ENCODE measurements around the gene GATAD2A. TPM values are rescaled to one million over a fixed set of nuclear protein-coding genes. Genes with fewer than 3 reads are reported as not detected.

GATAD2A gene
- total and polyA plus RNA-seq, 2 of the 13 experiments (the other 11 are each of a cell fraction or from before 2014, with no cell fraction given): 16.8 to 28.6 TPM

- TF ChIP-seq, protein P1, sequence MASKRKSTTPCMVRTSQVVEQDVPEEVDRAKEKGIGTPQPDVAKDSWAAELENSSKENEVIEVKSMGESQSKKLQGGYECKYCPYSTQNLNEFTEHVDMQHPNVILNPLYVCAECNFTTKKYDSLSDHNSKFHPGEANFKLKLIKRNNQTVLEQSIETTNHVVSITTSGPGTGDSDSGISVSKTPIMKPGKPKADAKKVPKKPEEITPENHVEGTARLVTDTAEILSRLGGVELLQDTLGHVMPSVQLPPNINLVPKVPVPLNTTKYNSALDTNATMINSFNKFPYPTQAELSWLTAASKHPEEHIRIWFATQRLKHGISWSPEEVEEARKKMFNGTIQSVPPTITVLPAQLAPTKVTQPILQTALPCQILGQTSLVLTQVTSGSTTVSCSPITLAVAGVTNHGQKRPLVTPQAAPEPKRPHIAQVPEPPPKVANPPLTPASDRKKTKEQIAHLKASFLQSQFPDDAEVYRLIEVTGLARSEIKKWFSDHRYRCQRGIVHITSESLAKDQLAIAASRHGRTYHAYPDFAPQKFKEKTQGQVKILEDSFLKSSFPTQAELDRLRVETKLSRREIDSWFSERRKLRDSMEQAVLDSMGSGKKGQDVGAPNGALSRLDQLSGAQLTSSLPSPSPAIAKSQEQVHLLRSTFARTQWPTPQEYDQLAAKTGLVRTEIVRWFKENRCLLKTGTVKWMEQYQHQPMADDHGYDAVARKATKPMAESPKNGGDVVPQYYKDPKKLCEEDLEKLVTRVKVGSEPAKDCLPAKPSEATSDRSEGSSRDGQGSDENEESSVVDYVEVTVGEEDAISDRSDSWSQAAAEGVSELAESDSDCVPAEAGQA (IDR thresholded peaks at IDR 0.05; ENCODE audit: low read depth): no peak; the same call in 1 of the 2 replicates
- TF ChIP-seq, protein P1 (CRISPR knock-in tag; IDR thresholded peaks at IDR 0.05; ENCODE audit: borderline replicate concordance): no peak
- TF ChIP-seq KMT2A (CRISPR knock-in tag; IDR thresholded peaks at IDR 0.05) (peak; percentile 87), ZNF501 (CRISPR knock-in tag; IDR thresholded peaks at IDR 0.05) (peak; percentile 85; the same call in 1 of the 2 replicates), TBX3 (IDR thresholded peaks at IDR 0.05; ENCODE audit: borderline replicate concordance) (no peak), ZNF44 (CRISPR knock-in tag; IDR thresholded peaks at IDR 0.05) (peak; percentile 80; the same call in 1 of the 2 replicates), ZNF34 (CRISPR knock-in tag; IDR thresholded peaks at IDR 0.05; ENCODE audit: borderline replicate concordance) (no peak), SP1 (IDR thresholded peaks at IDR 0.05) (no peak), SP1 (CRISPR knock-in tag; IDR thresholded peaks at IDR 0.05) (peak; percentile 46; the same call in 1 of the 2 replicates), HHEX (CRISPR knock-in tag; IDR thresholded peaks at IDR 0.05) (no peak), SRSF9 (IDR thresholded peaks at IDR 0.05; ENCODE audit: borderline replicate concordance, insufficient read depth, low read depth, low read length, poor library complexity, severe bottlenecking) (no peak), ZNF350 (CRISPR knock-in tag; IDR thresholded peaks at IDR 0.05; ENCODE audit: borderline replicate concordance, low read depth) (peak; percentile 91; the same call in 1 of the 2 replicates), ZFP36L2 (CRISPR knock-in tag; IDR thresholded peaks at IDR 0.05) (no peak), SOX6 (IDR thresholded peaks at IDR 0.05) (no peak), SOX6 (CRISPR knock-in tag; IDR thresholded peaks at IDR 0.05) (peak; percentile 72), ZNF75D (CRISPR knock-in tag; IDR thresholded peaks at IDR 0.05; ENCODE audit: borderline replicate concordance) (no peak)
- TF ChIP-seq, protein P2, sequence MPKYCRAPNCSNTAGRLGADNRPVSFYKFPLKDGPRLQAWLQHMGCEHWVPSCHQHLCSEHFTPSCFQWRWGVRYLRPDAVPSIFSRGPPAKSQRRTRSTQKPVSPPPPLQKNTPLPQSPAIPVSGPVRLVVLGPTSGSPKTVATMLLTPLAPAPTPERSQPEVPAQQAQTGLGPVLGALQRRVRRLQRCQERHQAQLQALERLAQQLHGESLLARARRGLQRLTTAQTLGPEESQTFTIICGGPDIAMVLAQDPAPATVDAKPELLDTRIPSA (CRISPR knock-in tag; IDR thresholded peaks at IDR 0.05; ENCODE audit: borderline replicate concordance): no peak
- TF ChIP-seq, protein P3, sequence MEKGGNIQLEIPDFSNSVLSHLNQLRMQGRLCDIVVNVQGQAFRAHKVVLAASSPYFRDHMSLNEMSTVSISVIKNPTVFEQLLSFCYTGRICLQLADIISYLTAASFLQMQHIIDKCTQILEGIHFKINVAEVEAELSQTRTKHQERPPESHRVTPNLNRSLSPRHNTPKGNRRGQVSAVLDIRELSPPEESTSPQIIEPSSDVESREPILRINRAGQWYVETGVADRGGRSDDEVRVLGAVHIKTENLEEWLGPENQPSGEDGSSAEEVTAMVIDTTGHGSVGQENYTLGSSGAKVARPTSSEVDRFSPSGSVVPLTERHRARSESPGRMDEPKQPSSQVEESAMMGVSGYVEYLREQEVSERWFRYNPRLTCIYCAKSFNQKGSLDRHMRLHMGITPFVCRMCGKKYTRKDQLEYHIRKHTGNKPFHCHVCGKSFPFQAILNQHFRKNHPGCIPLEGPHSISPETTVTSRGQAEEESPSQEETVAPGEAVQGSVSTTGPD (CRISPR knock-in tag; IDR thresholded peaks at IDR 0.05): no peak
Observed at GRCh38 chr19:19366434-19367396, 38.8 kb upstream of the GATAD2A start (continued).
